Measurements from ENCODE around the gene PRKCB. TPM values are rescaled to one million over a fixed set of nuclear protein-coding genes. Genes with fewer than 3 reads are reported as not detected.

PRKCB gene
- total RNA-seq, 4 donors from 2014 or later: 2.0 to 8.6 (median 4.0) TPM

- peaks cover 0 to 24% of the 10 kb centered on the region in 2 donors for H3K4me1 ChIP-seq
- H3K9me3 ChIP-seq: no peaks in the 10 kb centered on the region
- H3K36me3 ChIP-seq: no peaks in the 10 kb centered on the region
- WGBS, 2 donors: 55 to 71% methylated on average over 9 of the region's 9 CpGs
- intact Hi-C loops (cut with DNase I): no loop called here
- no peaks in the 10 kb centered on the region for H3K27me3 ChIP-seq
- no peak overlapping the region for H3K27ac ChIP-seq
- no peak for DNase-seq
- TF ChIP-seq CTCF (IDR thresholded peaks at IDR 0.05): no peak
- TF ChIP-seq POLR2A (IDR thresholded peaks at IDR 0.05): no peak
- H3K4me3 ChIP-seq (replicated peaks in 1 of 3): no peak overlapping the region
These were observed 2.8 kb downstream of the PRKCB start for GRCh38 chr16:23838485-23839142.

- Histone ChIP-seq H3K9me3 (no peaks in the 10 kb centered on the region), H3K4me3 (replicated peaks in 1 of 3) (no peak overlapping the region), H3K27ac (no peak overlapping the region), H3K27me3 (no peaks in the 10 kb centered on the region), H3K4me1 (peaks cover 0 to 9% of the 10 kb centered on the region in 2 donors), H3K36me3 (no peaks in the 10 kb centered on the region)
- no peak for TF ChIP-seq CTCF (IDR thresholded peaks at IDR 0.05)
- no peak for TF ChIP-seq POLR2A (IDR thresholded peaks at IDR 0.05)
- 70 to 83% methylated on average over 3 of the region's 3 CpGs for WGBS, 2 donors
- DNase-seq: no peak
- intact Hi-C loops (cut with DNase I): no loop called here
These were observed 4.5 kb downstream of the PRKCB start for GRCh38 chr16:23840310-23840709.

GRCh38 chr16:23842137-23842600 is 6.4 kb downstream of the PRKCB start:
- Histone ChIP-seq H3K4me3 (replicated peaks in 1 of 3) (no peak overlapping the region), H3K27me3 (no peaks in the 10 kb centered on the region), H3K27ac (no peak overlapping the region), H3K4me1 (no peaks in the 10 kb centered on the region), H3K9me3 (no peaks in the 10 kb centered on the region), H3K36me3 (no peaks in the 10 kb centered on the region)
- no peak for TF ChIP-seq CTCF (IDR thresholded peaks at IDR 0.05)
- no peak for TF ChIP-seq POLR2A (IDR thresholded peaks at IDR 0.05)
- WGBS, 2 donors: 90 to 91% methylated on average over 3 of the region's 3 CpGs
- no peak for DNase-seq
- intact Hi-C loops (cut with DNase I): no loop called here

- Histone ChIP-seq H3K27me3 (no peaks in the 10 kb centered on the region), H3K4me3 (replicated peaks in 1 of 3) (no peak overlapping the region), H3K4me1 (no peaks in the 10 kb centered on the region), H3K27ac (no peak overlapping the region), H3K9me3 (no peaks in the 10 kb centered on the region), H3K36me3 (no peaks in the 10 kb centered on the region)
- TF ChIP-seq CTCF (IDR thresholded peaks at IDR 0.05): no peak
- no peak for TF ChIP-seq POLR2A (IDR thresholded peaks at IDR 0.05)
- 73 to 75% methylated on average over 4 of the region's 4 CpGs for WGBS, 2 donors
- no peak for DNase-seq
- intact Hi-C loops (cut with DNase I): no loop called here
These were observed 7.4 kb downstream of the PRKCB start for GRCh38 chr16:23843143-23843542.

GRCh38 chr16:23847251-23847650 is 11.5 kb downstream of the PRKCB start:
- Histone ChIP-seq H3K36me3 (no peaks in the 10 kb centered on the region), H3K4me1 (no peaks in the 10 kb centered on the region), H3K27me3 (no peaks in the 10 kb centered on the region), H3K27ac (no peak overlapping the region), H3K9me3 (no peaks in the 10 kb centered on the region), H3K4me3 (replicated peaks in 1 of 3) (no peak overlapping the region)
- WGBS, 2 donors: 53 to 71% methylated on average over 3 of the region's 3 CpGs
- no peak for DNase-seq
- intact Hi-C loops (cut with DNase I): no loop called here
- TF ChIP-seq CTCF (IDR thresholded peaks at IDR 0.05): no peak
- no peak for TF ChIP-seq POLR2A (IDR thresholded peaks at IDR 0.05)

Data from thyroid gland (tissue), 4 donors.